ENCODE data around the gene MAMDC2. TPM values are rescaled to one million over a fixed set of nuclear protein-coding genes. Genes with fewer than 3 reads are reported as not detected.

Gene MAMDC2
- total and polyA plus RNA-seq, 2 donors (not counting 1 experiment from before 2014, with no cell fraction given), result not detected

- intact Hi-C loops (cut with micrococcal nuclease), result loop anchor here (5.0 kb wide), 1 partner anchor 350 kb away; no protein-coding TSS in a partner anchor
- Mint-ChIP-seq H3K27me3 (no peaks in the 10 kb centered on the region), H3K9me3 (ENCODE audit: insufficient read depth) (no peaks in the 10 kb centered on the region), H3K4me1 (peaks cover 40% of the 10 kb centered on the region), H3K4me3 (peak overlapping the region; percentile 51), H3K27ac (peak overlapping the region; percentile 8)
- no peak for DNase-seq
- H3K4me3 ChIP-seq (ENCODE audit: control extremely low read depth in 1 of 5, extremely low read depth in 1 of 5, insufficient read depth in 1 of 5, low read depth in 2 of 5, low read length in 4 of 5), result peak overlapping the region in 1 of 5 experiments; percentile 93
- peaks cover 56% of the 10 kb centered on the region for H3K79me2 ChIP-seq (ENCODE audit: control insufficient read depth, insufficient read depth, low read length)
- no peaks in the 10 kb centered on the region for H3K9me3 ChIP-seq (ENCODE audit: control extremely low read depth in 1 of 3, control insufficient read depth in 2 of 3, insufficient read depth in 1 of 3, low read length in 2 of 3)
- peaks cover 26 to 34% of the 10 kb centered on the region in 2 donors for H3K4me1 ChIP-seq (ENCODE audit: control insufficient read depth in 2 of 2, insufficient read depth in 2 of 2, low read length in 2 of 2)
- POLR2A ChIA-PET, result no interaction called here
- peak overlapping the region; percentile 87 for H3K4me2 ChIP-seq (replicated peaks; ENCODE audit: low read depth, low read length, poor library complexity, severe bottlenecking)
- H3K36me3 ChIP-seq (replicated peaks in 1 of 2; ENCODE audit: control extremely low read depth in 1 of 2, control insufficient read depth in 1 of 2, extremely low read depth in 1 of 2, insufficient read depth in 2 of 2, low read length in 1 of 2), result no peaks in the 10 kb centered on the region
- no peak for ATAC-seq (ENCODE audit: low read depth)
- no CpG with 5 or more reads among the region's 3 CpGs for WGBS (ENCODE audit: insufficient coverage)
- peak overlapping the region in 1 of 2 donors; percentile 89 for H3K27ac ChIP-seq (ENCODE audit: low read length in 2 of 2)
- H2AFZ ChIP-seq (ENCODE audit: insufficient read depth, low read depth, low read length, poor library complexity, severe bottlenecking), result peak overlapping the region; percentile 91
- H4K20me1 ChIP-seq (ENCODE audit: control insufficient read depth, insufficient read depth, low read length, poor library complexity, severe bottlenecking), result peaks cover 29% of the 10 kb centered on the region
- CTCF ChIA-PET, result interaction anchor here (0.6 kb wide), 1 partner anchor 132 kb away, joined by 3 read pairs; no protein-coding TSS in a partner anchor
- peak overlapping the region; percentile 93 for H3K9ac ChIP-seq (ENCODE audit: low read length)
- no peaks in the 10 kb centered on the region for H3K27me3 ChIP-seq (replicated peaks in 1 of 4; ENCODE audit: control extremely low read depth in 1 of 4, control insufficient read depth in 3 of 4, insufficient read depth in 4 of 4, low read length in 3 of 4)
- TF ChIP-seq EZH2 (IDR thresholded peaks at IDR 0.05; ENCODE audit: borderline replicate concordance, insufficient read depth, low read depth, low read length, poor library complexity, severe bottlenecking) (no peak), CTCF (IDR thresholded peaks at IDR 0.05) (no peak)
These were observed 213.9 kb downstream of the MAMDC2 start for GRCh38 chr9:70257502-70257901.

- H3K4me3 ChIP-seq (ENCODE audit: control extremely low read depth in 1 of 5, extremely low read depth in 1 of 5, insufficient read depth in 1 of 5, low read depth in 2 of 5, low read length in 4 of 5), result peak overlapping the region; percentile 71 to 96 (median 93)
- TF ChIP-seq CTCF (IDR thresholded peaks at IDR 0.05), result no peak
- TF ChIP-seq EZH2 (IDR thresholded peaks at IDR 0.05; ENCODE audit: borderline replicate concordance, insufficient read depth, low read depth, low read length, poor library complexity, severe bottlenecking), result no peak
These were observed 214.5 kb downstream of the MAMDC2 start for GRCh38 chr9:70257991-70258691.

More at GRCh38 chr9:70257991-70258691, 214.5 kb downstream of the MAMDC2 start:
- peaks cover 35% of the 10 kb centered on the region for H4K20me1 ChIP-seq (ENCODE audit: control insufficient read depth, insufficient read depth, low read length, poor library complexity, severe bottlenecking)
- peak; percentile 62 for ATAC-seq (ENCODE audit: low read depth)
- peak overlapping the region; percentile 91 for H2AFZ ChIP-seq (ENCODE audit: insufficient read depth, low read depth, low read length, poor library complexity, severe bottlenecking)
- H3K4me1 ChIP-seq (ENCODE audit: control insufficient read depth in 2 of 2, insufficient read depth in 2 of 2, low read length in 2 of 2), result peaks cover 26 to 34% of the 10 kb centered on the region in 2 donors
- peak overlapping the region; percentile 92 for H3K4me3 Mint-ChIP-seq
- no peaks in the 10 kb centered on the region for H3K9me3 ChIP-seq (ENCODE audit: control extremely low read depth in 1 of 3, control insufficient read depth in 2 of 3, insufficient read depth in 1 of 3, low read length in 2 of 3)
- intact Hi-C loops (cut with micrococcal nuclease), result loop anchor here (1.0 to 5.0 kb wide), 4 partner anchors 156 to 1653 kb away; partner anchors contain the start of genes ABHD17B, C9orf85, KLF9 and PTAR1
- H3K27me3 ChIP-seq (replicated peaks in 1 of 4; ENCODE audit: control extremely low read depth in 1 of 4, control insufficient read depth in 3 of 4, insufficient read depth in 4 of 4, low read length in 3 of 4), result no peaks in the 10 kb centered on the region
- peak overlapping the region; percentile 89 to 93 for H3K27ac ChIP-seq (ENCODE audit: low read length in 2 of 2)
- H3K4me1 Mint-ChIP-seq, result peaks cover 44% of the 10 kb centered on the region
- H3K4me2 ChIP-seq (replicated peaks; ENCODE audit: low read depth, low read length, poor library complexity, severe bottlenecking), result peak overlapping the region; percentile 87
- ChIA-PET POLR2A (no interaction called here), CTCF (interaction anchor here (0.6 kb wide), 1 partner anchor 162 kb away, joined by 3 read pairs; no protein-coding TSS in a partner anchor)
- no peak for DNase-seq
- no peaks in the 10 kb centered on the region for H3K27me3 Mint-ChIP-seq
- H3K9ac ChIP-seq (ENCODE audit: low read length), result peak overlapping the region; percentile 93
- peaks cover 62% of the 10 kb centered on the region for H3K79me2 ChIP-seq (ENCODE audit: control insufficient read depth, insufficient read depth, low read length)
- peaks cover 0 to 3% of the 10 kb centered on the region in 2 experiments for H3K36me3 ChIP-seq (replicated peaks in 1 of 2; ENCODE audit: control extremely low read depth in 1 of 2, control insufficient read depth in 1 of 2, extremely low read depth in 1 of 2, insufficient read depth in 2 of 2, low read length in 1 of 2)
- WGBS (ENCODE audit: insufficient coverage), result 2% methylated on average over 25 of the region's 27 CpGs
- peak overlapping the region; percentile 97 for H3K27ac Mint-ChIP-seq
- no peaks in the 10 kb centered on the region for H3K9me3 Mint-ChIP-seq (ENCODE audit: insufficient read depth)

Measured in B cell (primary cell).